Measurements from ENCODE around the gene SRGAP2B.
A peak's percentile ranks its signal among the peaks of the same experiment; 100 is the strongest.
"Not testable (repeated sequence)": the region's sequence is repeated elsewhere in the genome, so short reads cannot be mapped to it uniquely, and the experiment has no call there.

Gene SRGAP2B

DNA sequence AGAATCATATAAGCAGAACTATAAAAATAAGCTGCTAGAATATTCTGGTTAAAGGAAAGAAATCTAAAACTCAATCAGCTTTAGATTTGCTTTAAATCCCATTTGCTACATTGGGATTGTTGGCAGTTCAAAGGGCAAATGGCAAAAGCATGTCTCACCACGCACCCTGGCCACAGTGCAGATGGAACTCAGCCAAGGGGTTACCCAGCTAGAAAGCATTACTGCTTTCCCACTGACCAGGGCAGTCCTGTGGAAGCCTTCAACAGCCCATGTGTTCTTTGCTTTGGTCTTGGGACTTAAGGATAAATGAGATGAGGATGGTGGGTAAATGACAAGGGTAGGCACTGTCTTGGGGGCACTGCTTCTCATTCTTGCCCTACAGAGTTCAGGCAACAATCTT, 163.6 kb downstream of the SRGAP2B start:
- H3K4me1 ChIP-seq (ENCODE audit: insufficient read depth, low read length); H3K36me3 ChIP-seq (ENCODE audit: insufficient read depth, low read length); H3K4me3 ChIP-seq (ENCODE audit: low read depth in 1 of 2, low read length in 2 of 2); H3K79me2 ChIP-seq (ENCODE audit: insufficient read depth, low read length); H3K27ac ChIP-seq (ENCODE audit: low read length); ATAC-seq (ENCODE audit: insufficient read depth, low read depth); DNase-seq; H4K20me1 ChIP-seq (ENCODE audit: insufficient read depth, low read length); H3K9ac ChIP-seq (ENCODE audit: low read depth, low read length); H3K27me3 ChIP-seq (ENCODE audit: insufficient read depth, low read length, poor library complexity); H2AFZ ChIP-seq (ENCODE audit: low read depth, low read length); H3K9me3 ChIP-seq (ENCODE audit: insufficient read depth, low read length, severe bottlenecking); H3K4me2 ChIP-seq (ENCODE audit: insufficient read depth, low read length): not testable (repeated sequence)

DNA sequence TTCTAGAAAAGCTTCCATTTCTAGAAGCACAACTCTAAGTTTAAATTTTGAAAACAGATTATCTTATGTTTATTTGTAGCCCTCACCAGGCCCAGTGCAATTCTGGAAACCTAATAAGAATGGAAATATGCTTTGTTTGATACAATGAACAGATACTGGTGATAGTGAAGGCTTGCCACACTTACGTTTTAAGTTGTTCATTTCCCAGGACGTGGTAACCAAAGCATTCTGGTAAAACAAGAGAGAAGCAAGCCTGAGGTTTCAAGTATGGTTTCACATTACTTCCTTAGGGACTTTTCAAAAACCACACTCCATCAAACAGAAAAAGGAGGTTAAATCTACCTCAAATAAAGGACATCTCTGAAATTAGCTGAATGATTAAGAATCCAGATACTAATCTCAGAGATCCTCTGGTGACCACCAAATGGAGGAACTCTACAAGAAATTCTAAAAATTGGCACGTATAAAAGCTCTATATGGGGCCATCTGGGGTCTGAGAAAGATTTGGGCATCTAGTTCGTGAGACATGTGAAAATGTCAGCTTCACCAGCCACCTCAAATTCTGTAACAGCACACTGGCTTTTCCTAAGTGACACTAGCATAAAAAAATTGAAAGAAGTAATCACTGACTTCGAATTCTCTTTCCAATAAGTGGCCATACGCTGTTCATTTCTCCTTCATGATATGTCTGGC, 164.9 kb downstream of the SRGAP2B start:
- not testable (repeated sequence) for H4K20me1 ChIP-seq (ENCODE audit: insufficient read depth, low read length); H3K27ac ChIP-seq (ENCODE audit: low read length); H3K4me1 ChIP-seq (ENCODE audit: insufficient read depth, low read length); H3K4me3 ChIP-seq (ENCODE audit: low read depth in 1 of 2, low read length in 2 of 2); H2AFZ ChIP-seq (ENCODE audit: low read depth, low read length); H3K36me3 ChIP-seq (ENCODE audit: insufficient read depth, low read length); H3K9ac ChIP-seq (ENCODE audit: low read depth, low read length); H3K9me3 ChIP-seq (ENCODE audit: insufficient read depth, low read length, severe bottlenecking); H3K79me2 ChIP-seq (ENCODE audit: insufficient read depth, low read length); DNase-seq; H3K4me2 ChIP-seq (ENCODE audit: insufficient read depth, low read length); H3K27me3 ChIP-seq (ENCODE audit: insufficient read depth, low read length, poor library complexity)
- peak; percentile 85 for ATAC-seq (ENCODE audit: insufficient read depth, low read depth)

DNA sequence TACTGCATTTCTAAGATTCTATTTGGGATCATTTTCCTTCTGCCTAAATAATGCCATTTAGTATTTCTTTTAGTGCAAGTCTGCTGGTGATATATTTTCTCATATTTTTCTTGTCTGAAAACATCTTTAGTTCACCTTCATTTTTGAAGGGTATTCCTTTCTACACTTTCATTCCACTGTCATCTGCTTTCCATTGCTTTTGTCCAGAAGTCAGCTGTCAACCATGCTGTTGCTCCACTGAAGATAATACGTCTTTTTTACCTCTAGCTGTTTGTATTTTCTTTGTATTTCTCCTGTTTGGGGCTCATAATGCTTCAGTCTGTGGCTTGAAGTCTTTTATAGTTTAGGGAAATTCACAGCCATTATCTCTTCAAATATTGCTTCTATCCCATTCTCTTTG, 167.8 kb downstream of the SRGAP2B start:
- not testable (repeated sequence) for H3K9me3 ChIP-seq (ENCODE audit: insufficient read depth, low read length, severe bottlenecking); H3K4me2 ChIP-seq (ENCODE audit: insufficient read depth, low read length); ATAC-seq (ENCODE audit: insufficient read depth, low read depth); DNase-seq; H4K20me1 ChIP-seq (ENCODE audit: insufficient read depth, low read length); H3K9ac ChIP-seq (ENCODE audit: low read depth, low read length); H3K27ac ChIP-seq (ENCODE audit: low read length); H3K79me2 ChIP-seq (ENCODE audit: insufficient read depth, low read length); H3K36me3 ChIP-seq (ENCODE audit: insufficient read depth, low read length); H3K27me3 ChIP-seq (ENCODE audit: insufficient read depth, low read length, poor library complexity); H3K4me1 ChIP-seq (ENCODE audit: insufficient read depth, low read length); H2AFZ ChIP-seq (ENCODE audit: low read depth, low read length); H3K4me3 ChIP-seq (ENCODE audit: low read depth in 1 of 2, low read length in 2 of 2)

DNA sequence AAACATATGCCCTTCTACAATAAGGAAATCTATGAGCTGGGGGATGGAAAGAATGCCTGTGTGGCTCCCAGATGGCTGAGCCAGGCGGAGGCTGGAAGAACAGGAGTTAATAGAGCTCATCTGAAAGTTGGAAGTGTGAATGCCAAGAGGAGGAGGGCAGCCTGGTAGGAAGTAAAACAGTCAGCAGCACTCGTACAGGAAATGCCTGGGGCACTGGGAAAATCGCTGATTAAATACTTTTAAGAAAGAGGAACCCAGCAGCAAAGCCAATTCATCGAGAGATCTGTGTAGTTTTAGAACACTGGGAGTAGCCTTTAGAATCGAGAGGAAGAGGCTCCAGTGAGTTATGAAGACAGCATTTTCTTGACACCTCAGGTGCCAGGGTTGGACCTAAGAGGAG, 171.5 kb downstream of the SRGAP2B start:
- H3K27ac ChIP-seq (ENCODE audit: low read length); H3K4me2 ChIP-seq (ENCODE audit: insufficient read depth, low read length); H3K9me3 ChIP-seq (ENCODE audit: insufficient read depth, low read length, severe bottlenecking); H3K36me3 ChIP-seq (ENCODE audit: insufficient read depth, low read length); H4K20me1 ChIP-seq (ENCODE audit: insufficient read depth, low read length); H3K9ac ChIP-seq (ENCODE audit: low read depth, low read length); ATAC-seq (ENCODE audit: insufficient read depth, low read depth); H3K27me3 ChIP-seq (ENCODE audit: insufficient read depth, low read length, poor library complexity); H3K4me1 ChIP-seq (ENCODE audit: insufficient read depth, low read length); DNase-seq; H3K4me3 ChIP-seq (ENCODE audit: low read depth in 1 of 2, low read length in 2 of 2); H2AFZ ChIP-seq (ENCODE audit: low read depth, low read length); H3K79me2 ChIP-seq (ENCODE audit: insufficient read depth, low read length): not testable (repeated sequence)

DNA sequence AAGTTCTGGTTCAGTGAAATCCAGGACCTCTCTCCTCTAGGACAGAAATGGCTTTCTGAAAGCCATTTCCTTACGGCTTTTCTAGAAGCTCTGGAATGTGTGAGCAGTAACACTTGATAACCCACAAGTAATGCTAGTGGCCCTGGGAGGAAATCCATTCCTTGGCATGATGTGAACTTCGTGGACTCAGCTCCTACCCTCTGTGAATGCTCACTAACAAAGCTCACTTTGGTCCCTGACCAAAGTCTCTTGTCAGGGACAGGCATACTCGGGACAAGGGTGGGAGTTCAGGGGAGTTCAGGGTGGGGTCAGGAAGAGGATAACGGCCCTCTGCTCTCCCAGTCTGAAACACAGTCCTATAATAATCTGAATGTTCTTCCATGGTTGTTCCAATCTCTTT, 172.3 kb downstream of the SRGAP2B start:
- H3K79me2 ChIP-seq (ENCODE audit: insufficient read depth, low read length); H2AFZ ChIP-seq (ENCODE audit: low read depth, low read length); ATAC-seq (ENCODE audit: insufficient read depth, low read depth); H3K9ac ChIP-seq (ENCODE audit: low read depth, low read length); H3K4me1 ChIP-seq (ENCODE audit: insufficient read depth, low read length); H3K27me3 ChIP-seq (ENCODE audit: insufficient read depth, low read length, poor library complexity); H3K27ac ChIP-seq (ENCODE audit: low read length); H4K20me1 ChIP-seq (ENCODE audit: insufficient read depth, low read length); H3K4me3 ChIP-seq (ENCODE audit: low read depth in 1 of 2, low read length in 2 of 2); H3K4me2 ChIP-seq (ENCODE audit: insufficient read depth, low read length); H3K9me3 ChIP-seq (ENCODE audit: insufficient read depth, low read length, severe bottlenecking); DNase-seq; H3K36me3 ChIP-seq (ENCODE audit: insufficient read depth, low read length): not testable (repeated sequence)

DNA sequence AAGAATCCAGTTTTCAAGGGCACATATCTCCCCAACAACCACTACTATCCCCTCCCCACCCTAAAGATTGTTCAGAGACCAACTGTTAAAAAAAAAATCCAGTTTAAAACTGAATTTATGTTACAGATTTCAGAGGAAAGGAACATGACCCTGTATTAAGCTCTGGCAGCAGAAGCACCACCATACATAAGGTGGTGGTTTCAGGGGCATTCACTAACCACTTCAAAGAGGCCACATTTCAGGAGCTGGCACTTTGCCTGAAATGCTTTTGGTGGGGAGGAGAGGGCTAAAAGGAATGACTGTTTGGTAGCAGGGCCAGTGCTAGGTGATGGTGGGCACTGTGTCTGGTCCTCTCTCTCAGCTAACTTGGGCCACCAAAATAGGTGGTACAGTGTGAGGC, 176.0 kb downstream of the SRGAP2B start:
- H4K20me1 ChIP-seq (ENCODE audit: insufficient read depth, low read length); H3K4me1 ChIP-seq (ENCODE audit: insufficient read depth, low read length); H3K9ac ChIP-seq (ENCODE audit: low read depth, low read length); H3K9me3 ChIP-seq (ENCODE audit: insufficient read depth, low read length, severe bottlenecking); H3K36me3 ChIP-seq (ENCODE audit: insufficient read depth, low read length); DNase-seq; H2AFZ ChIP-seq (ENCODE audit: low read depth, low read length); H3K79me2 ChIP-seq (ENCODE audit: insufficient read depth, low read length); H3K4me3 ChIP-seq (ENCODE audit: low read depth in 1 of 2, low read length in 2 of 2); H3K4me2 ChIP-seq (ENCODE audit: insufficient read depth, low read length); H3K27me3 ChIP-seq (ENCODE audit: insufficient read depth, low read length, poor library complexity); H3K27ac ChIP-seq (ENCODE audit: low read length): not testable (repeated sequence)
- ATAC-seq (ENCODE audit: insufficient read depth, low read depth) = peak; percentile 96

DNA sequence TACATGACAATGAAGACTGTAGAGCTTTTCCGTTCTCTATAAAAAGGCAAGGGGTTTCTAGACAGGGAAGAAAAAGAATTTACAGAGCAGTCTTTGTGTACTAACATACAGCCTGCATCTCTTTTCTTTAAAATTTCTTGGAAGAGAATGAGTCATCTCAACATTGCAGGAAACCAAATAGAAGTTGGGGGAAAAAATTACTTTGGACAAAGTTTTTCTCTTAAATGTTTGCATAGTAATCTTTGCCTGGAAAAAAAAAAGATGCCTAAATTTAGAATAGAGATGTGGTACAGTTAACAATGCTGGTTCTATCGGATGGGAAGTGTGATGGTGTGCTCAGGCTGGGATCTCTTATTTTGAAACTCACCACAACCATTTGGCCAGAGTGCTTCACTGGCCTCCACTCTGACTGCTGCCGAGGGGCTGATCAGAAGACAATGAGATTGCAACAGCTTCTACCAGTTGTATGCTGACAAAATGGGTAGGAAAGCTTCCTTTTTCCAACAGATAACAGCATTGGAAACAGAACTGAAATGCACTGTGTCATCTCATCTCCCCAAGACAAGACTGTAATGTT, 177.0 kb downstream of the SRGAP2B start:
- not testable (repeated sequence) for H3K27ac ChIP-seq (ENCODE audit: low read length); H2AFZ ChIP-seq (ENCODE audit: low read depth, low read length); ATAC-seq (ENCODE audit: insufficient read depth, low read depth); H4K20me1 ChIP-seq (ENCODE audit: insufficient read depth, low read length); H3K4me3 ChIP-seq (ENCODE audit: low read depth in 1 of 2, low read length in 2 of 2); H3K4me2 ChIP-seq (ENCODE audit: insufficient read depth, low read length); H3K79me2 ChIP-seq (ENCODE audit: insufficient read depth, low read length); H3K9me3 ChIP-seq (ENCODE audit: insufficient read depth, low read length, severe bottlenecking); DNase-seq; H3K9ac ChIP-seq (ENCODE audit: low read depth, low read length); H3K36me3 ChIP-seq (ENCODE audit: insufficient read depth, low read length); H3K27me3 ChIP-seq (ENCODE audit: insufficient read depth, low read length, poor library complexity); H3K4me1 ChIP-seq (ENCODE audit: insufficient read depth, low read length)

DNA sequence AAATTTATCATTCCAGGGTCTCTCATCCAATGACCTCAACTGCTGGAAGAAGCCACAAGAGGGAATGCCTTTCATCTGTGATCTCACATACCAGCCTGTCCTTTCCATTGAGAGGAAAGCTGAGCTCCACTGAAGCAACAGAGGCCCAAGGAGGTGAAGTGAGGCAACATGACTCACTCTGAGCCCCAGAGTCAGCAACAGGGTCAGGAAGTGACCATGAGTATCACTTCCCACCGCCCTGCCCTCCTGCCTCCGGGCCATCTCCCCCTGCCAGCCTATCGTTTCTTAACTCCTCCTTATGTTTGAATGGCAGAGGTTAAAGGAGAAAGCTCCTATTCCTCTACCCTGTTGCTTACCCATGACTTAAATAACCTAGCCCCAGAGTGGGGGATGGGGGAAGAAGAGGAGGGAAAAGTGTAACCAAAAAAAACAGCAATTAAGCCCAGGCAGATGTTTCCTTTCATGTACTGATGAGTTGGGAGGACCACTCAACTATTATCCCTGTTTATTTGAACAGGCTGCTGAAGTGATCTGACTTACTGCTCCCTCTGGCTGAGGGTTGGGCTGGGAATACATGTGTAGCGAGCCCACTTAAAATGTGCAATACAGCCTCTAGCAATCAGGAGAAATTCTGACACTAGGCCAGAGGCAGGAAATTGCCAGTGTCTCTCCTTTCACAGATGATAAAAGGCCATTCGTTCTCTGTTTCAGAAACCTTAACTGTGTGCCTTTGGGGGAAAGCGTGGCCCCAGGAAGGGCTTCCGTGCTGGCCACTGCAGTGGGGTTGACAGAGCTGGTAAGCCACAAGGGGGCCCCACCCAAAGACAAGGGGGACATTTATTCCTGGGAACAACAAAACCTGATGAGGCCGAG, 177.7 kb downstream of the SRGAP2B start:
- not testable (repeated sequence) for H3K27ac ChIP-seq (ENCODE audit: low read length); DNase-seq; H3K79me2 ChIP-seq (ENCODE audit: insufficient read depth, low read length); H3K4me3 ChIP-seq (ENCODE audit: low read depth in 1 of 2, low read length in 2 of 2); ATAC-seq (ENCODE audit: insufficient read depth, low read depth); H3K27me3 ChIP-seq (ENCODE audit: insufficient read depth, low read length, poor library complexity); H3K4me1 ChIP-seq (ENCODE audit: insufficient read depth, low read length); H3K4me2 ChIP-seq (ENCODE audit: insufficient read depth, low read length); H2AFZ ChIP-seq (ENCODE audit: low read depth, low read length); H4K20me1 ChIP-seq (ENCODE audit: insufficient read depth, low read length); H3K9me3 ChIP-seq (ENCODE audit: insufficient read depth, low read length, severe bottlenecking); H3K36me3 ChIP-seq (ENCODE audit: insufficient read depth, low read length); H3K9ac ChIP-seq (ENCODE audit: low read depth, low read length)
